DMS153 (cell line): ENCODE results near the gene GPR18.

ENCODE experiments used
- DNase-seq: peaks from one replicate; lab custom pipeline; 2025; lab: John Stamatoyannopoulos, UW

The GPR18 gene

GRCh38 chr13:99208185-99208584, 50.0 kb downstream of the GPR18 start:
- DNase-seq, result no peak

GRCh38 chr13:99207511-99207910, 50.7 kb downstream of the GPR18 start:
- no peak for DNase-seq

GRCh38 chr13:99206873-99207272, 51.3 kb downstream of the GPR18 start:
- no peak for DNase-seq

DNA sequence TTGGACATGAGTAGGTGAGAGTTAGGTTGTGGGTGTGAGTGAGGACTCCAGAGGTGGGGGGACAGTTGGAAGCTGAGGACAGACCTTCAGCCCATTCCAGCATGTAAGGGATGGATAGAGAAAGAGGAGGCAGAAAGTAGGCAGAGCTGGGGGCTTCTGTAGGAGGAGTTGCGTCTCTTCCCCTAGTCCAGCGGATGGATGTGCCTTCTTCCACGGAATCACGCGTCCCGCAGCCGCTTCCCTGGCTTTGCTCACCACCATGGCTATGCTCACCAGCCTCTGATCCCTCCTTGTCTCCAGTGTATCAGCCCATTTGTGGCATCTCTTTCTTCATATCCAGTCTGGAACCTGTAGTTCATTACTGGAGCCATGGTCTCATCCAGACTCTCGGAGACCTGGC, 52.0 kb downstream of the GPR18 start:
- DNase-seq, result no peak

GRCh38 chr13:99205621-99206220, 52.5 kb downstream of the GPR18 start:
- no peak for DNase-seq
